Inflammatory macrophage (primary cell): ENCODE data around the gene IQSEC1.

Experiments
- DNase-seq, 2 donors: peaks; one replicate each; pipeline ENCODE4 v3.0.0-alpha.2; 2020 to 2022

IQSEC1 gene

DNA sequence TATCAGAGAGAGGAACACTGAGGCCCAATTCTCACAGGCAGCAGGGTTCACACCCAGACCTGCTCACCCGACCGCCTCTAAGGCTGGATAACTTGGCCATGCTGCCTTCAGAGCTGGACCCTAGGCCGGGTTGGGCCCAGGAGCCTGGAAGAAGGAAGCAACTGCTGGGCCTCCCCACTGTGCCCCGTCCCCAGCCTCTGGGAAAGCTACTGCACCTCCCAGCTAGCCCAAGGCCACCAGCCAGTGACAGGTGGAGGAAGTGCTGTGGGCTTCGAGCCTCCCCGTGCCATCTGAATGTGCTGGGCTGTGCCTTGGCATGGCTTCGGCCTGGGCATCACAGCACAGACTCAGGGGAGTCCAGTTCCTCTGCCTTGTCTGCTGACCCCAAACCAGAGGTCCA is 169.3 kb downstream of the IQSEC1 start:
- DNase-seq: no peak

DNA sequence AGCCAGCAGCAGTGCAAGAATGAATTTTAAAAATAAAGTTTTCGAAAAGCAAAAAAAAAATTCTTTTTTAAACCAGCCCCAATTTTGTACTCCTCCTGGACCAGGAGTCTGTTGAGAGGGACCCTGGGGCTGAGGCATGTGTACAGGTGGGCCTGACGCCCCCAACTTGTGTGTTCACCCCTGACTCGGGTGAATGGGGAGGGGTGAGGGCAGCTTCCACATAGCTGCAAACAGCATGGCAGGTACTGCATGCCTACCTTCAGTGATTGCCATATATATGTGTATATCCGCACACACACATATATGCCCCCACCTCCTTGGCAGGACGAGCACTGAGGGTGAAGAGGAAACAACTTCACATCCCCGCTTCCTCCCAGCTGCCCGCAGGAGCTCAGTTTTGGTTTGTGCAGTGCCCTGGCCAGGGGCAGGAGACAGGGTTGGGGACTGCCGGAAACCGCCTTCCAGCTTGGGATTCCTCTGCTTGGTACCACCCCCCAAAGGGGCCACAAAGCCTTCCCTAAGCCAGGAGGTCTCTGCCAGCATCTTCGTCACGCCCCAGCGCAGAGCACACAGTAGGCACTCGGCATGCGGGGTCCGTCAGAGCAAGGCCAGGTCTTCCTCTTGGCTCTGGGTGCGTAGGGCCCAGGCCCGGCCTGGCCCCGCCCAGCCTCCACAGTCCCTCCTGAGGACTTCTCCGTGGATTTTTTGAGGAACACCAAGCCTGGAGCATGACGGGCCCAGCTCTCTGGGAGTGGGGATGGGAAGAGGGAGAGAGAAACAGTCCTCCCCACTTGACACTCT is 170.0 kb downstream of the IQSEC1 start:
- DNase-seq: no peak

DNA sequence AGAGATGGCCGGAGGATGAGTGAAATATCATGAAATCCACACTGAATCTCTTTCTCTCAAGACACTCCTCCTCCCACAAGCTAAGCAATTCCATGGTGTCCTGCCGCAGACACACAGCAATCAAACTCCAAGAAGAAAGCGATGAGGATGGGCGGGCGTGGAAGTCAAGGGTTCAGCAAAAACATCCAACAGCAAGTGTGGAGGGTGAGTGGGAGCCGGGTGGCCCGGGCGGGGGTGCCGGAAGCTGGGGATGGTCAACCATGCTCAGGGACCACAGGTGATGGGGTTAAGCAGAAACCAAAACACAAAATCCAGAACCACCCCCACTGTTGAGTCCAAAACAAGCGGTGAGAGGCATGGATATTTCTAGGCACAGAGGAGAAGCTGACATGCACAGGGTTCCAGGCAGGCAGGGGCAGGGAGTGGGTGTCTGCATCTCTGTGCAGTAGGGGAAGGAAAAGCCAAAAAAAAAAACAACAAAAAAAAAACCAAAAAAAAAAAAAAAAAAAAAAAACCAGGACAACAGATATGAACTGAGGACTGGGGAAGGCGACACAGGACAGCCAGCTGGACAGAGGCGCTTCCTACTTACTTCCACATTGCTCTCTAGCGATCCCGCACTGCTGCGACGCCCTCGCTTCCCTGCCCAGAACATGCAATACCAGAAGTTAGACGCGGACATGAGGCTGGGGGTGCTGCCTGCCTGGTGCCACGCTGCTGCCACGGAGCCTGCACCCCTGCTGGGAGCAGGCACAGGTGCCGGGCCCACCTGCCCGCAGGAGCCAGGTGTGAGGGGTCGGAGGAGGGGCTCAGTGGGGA is 170.8 kb downstream of the IQSEC1 start:
- DNase-seq: peak; percentile 56 to 73

DNA sequence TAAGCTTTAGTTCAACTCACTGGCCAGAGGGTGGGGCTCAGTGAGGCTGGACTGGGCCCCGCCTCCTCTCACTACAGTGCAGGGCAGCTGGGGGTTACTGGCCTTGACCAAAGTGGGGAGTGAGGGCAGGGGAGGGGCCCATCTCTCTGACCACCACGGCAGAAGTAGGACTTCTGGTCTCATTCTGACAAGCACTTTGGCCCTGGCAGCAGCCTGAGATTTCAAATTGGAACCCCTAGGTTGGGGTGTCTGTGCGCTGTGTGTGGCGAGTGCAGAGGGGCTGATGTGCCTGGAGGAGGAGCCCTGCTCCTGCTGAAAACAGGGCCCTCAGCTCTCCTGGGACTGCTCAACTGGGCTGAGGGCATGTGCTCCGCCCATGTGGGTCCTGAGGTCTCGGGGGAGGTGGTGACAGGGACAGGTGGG is 171.6 kb downstream of the IQSEC1 start:
- DNase-seq: no peak

DNA sequence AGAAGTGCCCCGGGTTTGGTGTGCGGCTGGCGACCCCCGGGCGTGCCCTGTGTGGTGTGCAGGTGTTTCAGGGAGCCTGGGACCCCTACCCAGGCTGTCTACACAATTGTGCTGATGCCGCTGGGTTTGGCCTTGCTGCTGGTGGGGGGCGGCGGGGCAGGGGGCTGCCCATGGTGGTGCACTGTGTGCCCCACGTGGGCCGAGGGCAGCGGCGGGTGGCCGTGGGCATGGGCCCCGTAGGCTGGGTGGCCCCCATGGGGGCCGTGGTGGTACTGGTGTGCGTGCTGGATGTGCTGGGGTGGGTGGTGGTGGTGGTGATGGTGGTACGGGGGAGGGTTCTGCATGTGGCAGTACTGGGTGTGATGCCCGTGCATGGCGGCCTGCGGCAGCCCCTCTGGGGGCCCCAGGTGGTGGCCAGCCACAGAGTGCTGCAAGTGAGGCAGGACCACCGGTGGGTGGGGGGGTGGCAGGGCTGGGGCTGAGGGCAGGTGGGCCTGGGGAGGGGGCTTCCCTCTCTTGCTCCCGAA is 172.3 kb downstream of the IQSEC1 start:
- DNase-seq: no peak

DNA sequence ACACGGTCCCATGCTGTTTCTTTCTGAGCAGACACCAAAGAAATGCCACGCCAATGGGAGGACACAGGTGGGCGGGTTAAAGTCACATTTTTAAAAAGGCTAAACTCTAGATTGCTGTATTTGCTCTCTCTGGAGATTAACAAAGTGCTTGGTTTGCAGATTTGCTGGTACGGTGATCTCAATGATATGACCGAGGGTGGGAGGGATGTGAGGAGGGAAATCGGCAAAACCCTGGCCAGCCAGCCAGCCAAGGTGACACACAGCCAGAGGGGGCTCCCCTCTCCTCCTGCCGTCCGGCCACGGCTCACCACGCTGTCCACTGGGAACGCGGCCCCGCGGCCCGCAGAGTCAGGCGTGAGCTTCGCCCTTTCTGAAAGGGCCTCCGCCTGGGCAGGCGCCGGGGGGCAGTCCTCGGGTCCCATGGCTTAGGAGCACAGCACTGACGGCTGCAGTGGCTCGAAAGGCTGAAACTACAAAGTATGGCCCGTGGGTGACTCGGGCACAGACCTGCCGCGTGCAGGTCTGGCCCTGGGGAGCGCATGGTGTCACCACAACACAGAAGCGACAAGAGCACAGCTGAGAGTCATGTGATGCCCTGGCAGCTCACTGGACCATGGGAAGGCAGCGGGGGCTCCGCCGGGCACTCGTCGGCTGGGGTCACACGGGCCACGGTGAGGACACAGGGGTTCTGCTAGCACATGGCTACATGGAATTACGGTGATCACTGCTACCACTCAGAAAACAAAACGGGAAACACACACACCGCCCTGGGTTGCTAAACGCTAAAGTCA is 174.1 kb downstream of the IQSEC1 start:
- DNase-seq: no peak

DNA sequence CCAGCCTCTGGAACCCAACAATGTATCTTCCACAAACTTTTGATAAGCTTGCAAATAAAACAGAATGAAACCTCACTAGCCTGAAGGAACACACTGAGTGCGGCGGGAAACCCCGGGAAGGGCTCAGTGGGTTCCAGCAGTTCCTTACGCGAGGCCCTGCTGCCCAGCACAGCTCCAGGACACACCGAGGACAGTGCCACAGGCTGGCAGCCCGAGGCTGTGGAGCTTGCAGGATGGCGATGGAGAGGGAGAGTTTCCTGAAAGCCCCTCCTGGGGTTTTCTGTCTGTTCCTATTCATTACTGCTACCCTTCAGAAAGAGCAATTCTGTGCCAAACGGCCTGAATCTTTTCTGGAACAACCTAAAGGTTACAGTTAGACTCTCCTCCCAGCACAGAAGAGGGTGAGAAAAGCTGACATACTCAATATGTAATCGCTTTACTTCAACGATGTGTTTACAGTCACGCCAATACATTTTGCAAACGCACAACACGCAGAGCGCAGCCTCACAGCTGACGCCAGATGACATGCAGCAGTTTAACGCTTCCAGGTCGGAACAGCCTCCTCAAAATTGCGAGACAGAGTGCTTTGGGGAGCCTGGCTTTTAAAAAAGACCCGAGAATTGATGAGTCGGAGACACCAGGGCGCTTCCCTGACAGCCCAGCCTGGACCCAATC is 174.8 kb downstream of the IQSEC1 start:
- no peak for DNase-seq

DNA sequence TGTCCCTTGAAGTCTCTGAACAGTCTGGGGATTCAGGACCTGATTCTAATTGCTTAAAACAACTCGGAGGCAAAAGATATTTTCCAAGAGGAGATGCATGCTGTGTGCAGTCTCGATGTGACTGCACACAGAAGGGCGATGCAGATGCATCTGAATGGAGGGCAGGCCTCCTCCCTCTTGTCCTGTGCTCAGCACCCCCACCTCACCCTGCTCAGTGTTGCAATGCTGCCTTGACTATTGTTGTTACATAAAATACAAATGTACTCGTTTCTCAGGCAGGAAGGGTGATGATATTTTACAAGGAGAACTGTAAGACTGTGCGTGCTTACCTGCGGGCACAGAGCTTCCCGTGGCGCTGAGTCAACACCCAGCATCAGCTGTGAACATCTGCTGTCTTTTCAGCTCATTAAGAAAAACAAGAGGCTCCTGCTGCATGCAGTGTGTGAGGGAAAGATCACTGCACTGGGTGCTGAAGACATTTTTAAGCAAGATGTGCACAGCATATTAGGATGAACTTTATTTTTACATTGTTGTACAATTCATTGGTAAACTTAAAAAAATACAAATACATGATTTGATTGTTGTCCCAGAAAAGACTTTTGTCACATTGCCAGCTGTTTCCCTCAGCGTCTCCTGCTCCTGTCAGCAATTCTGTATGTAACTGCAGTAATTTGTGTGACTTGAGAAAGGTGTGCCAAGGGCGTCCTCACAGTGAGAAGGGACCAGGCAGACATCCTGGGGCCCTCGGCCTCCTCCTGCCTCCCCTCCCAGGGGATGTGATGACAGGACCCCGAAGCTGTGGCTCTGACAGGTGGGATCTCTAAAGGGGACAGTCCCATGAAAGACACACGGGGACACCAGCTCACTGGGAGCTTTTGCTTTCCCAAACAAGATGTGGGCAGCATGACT is 175.6 kb downstream of the IQSEC1 start:
- DNase-seq: no peak

DNA sequence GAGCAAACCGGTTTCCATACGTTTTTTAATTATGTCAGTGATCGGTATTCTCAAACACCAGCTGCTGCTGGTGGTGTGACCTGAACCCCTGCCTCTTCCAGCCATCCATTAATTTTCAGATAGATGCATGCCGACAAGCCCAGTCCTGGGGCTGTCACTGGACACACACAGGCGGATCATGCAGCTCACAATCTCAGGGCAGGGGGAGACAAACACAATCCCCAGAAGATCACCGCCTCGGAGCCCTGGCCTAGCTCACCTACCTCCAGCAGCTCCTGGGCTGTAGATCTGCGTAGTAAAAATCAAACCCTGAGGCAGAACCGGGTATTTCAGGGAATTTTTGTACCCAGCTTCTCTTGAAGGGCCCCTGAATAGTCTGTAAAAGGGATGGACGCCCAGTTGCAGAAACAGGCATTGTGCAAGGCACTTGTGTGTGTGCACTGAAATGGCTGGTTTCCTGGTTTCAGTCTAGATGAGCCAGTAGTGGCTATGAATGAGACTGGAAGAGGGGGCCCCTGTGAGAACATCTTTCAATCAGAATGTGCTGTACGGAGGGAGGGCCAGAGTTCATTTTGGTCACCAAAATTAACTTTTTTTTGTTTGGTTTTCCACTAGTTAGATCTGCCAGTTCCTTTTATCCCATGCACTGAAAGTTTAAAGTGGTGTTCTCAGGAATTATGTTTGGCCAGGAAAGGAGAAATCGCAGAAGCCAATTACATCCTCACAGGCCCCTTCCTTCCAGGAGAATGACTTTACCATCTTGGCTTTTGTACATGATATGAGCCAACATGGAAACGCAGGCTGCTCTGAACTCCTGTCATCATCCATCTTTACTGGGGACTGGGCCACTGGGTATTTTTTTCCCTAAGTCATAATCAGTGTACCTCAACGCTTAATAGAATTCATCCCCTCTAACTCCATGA is 176.9 kb downstream of the IQSEC1 start:
- peak; percentile 32 to 56 for DNase-seq

DNA sequence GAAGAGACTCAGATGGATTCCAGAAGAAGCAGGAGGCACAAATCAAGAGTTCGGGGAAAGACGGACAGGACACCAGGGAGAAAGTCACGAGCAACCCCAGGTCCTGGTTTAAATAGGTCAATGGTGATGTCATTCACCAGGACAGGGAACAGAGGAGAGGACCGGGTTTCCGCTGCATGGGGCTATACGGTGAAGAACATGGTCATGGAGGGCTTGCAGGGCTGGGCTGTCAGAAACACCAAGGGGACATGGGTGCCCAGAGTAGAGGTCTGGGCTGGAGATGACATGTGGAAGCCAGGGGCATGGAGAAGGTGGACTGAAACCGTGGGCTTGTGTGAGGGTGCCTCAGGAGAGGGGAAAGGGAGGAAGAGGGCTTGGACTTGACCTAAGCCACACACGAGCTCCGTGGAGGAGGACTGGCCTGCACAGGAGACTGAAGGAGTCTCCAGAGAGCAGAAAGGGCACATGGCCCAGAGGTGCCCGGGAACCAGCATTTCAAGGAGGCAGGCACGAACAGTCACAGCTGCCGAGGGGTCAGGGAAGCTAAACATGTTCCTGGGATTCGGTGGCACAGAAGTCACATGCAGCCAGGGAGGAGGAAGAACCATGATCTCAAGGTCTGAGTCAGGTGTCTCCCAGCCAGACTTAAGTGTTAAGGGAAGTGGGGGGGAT is 177.7 kb downstream of the IQSEC1 start:
- DNase-seq: peak; percentile 48 to 66

DNA sequence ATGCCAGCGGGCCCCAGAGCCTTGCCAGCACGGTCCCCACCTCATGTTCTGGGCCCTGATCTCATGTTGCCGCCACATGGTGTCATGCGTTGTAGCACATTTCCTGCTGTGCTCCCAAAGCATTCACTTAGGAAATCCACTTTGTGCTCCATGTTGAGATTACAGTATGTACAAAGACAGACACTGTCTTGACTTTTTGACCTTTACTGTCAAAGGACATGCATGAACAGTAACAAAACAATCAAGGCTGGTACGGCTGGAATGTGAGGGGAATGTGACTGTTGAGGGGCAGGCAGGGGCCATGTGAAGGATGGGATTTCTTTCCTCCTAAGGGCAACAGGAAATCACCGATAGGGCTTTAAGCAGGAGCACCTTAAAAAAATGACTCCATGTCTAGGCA is 178.6 kb downstream of the IQSEC1 start:
- DNase-seq: no peak

DNA sequence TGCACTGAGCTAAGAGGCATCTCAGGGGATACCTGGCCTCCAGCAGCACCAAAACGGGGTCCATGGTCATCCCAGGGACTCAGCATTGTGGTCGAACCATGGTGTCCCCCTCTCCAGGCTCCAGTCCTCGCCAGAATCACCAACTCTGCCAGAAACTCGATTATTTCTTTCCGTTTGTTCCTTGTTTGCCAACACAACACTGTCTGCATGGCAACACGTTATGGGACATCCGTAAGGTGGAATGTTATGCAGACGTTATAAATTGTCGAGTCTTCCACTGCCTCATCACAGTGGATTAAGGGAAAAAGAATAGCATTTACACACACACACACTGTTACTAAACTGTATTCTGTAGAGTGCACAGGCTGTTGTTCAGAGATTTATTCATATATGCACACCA is 179.4 kb downstream of the IQSEC1 start:
- DNase-seq: no peak

DNA sequence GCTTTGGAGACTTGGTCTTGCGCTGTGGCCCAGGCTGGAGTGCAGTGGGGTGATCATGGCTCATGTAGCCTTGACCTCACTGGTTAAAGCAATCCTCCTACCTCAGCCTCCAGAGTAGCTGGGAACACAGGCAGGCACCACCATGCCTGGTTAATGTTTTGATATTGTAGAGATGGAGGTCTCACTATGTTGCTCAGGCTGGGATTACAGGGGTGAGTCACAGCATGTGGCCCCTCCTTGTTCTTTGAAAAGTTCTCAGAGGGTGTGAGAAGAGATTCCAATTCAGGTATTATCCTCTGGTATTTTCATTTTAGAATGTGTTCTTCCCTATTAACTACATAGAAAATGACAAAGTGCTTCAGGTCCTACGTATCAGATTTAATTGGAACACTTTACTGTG is 180.0 kb downstream of the IQSEC1 start:
- DNase-seq: no peak

DNA sequence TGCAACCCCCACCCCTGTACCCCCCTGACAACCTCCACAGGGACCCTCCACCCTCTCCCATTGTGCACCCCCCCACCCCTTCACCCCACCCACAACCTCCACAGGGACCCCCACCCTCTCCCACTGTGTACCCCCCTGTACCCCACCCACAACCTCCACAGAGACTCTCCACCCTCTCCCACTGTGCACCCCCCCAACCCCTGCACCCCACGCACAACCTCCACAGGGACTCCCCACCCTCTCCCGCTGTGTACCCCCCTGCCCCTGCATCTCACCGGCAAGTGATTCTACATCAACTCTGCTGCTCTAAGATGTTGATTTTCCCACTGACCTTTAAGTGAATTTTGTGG is 180.4 kb downstream of the IQSEC1 start:
- DNase-seq: no peak

DNA sequence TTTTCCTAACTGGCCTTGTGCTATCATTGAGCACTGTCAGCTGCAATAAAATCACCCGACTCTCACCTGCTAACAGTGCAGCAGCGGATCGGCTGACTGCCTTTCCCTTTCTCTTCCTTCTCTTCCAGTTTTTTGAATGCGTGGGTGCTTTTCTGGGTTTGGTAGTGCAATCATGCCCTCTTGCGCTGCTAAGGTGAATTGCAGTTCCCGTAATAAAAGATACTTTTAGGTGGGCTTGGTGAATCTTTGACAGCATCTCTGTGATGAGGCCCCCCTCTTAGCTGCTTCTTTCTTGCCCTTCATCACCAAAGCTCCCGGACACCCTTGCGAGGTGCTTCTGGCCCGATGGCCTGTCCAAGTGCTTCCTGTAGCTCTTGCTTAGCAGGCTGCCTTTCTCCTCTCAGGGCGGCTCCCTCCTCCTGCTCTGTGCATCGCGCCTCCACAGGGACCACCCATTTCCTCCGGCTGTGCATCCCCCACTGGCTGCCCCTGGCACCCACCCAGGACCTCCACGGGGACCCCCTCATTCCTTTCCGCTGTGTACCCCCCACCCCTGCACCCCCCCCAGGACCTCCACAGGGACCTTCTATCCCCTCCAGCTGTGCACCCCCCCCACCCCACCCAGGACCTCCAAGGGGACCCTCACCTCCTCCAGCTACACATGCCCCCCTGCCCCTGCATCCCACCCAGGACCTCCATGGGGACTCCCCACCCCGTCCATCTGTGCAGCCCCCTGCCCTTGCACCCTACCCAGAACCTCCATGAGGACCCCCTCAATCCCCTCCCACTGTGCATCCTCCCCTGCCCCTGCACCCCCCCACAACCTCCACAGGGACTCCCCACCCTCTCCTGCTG is 181.0 kb downstream of the IQSEC1 start:
- DNase-seq: peak; percentile 86 to 90

DNA sequence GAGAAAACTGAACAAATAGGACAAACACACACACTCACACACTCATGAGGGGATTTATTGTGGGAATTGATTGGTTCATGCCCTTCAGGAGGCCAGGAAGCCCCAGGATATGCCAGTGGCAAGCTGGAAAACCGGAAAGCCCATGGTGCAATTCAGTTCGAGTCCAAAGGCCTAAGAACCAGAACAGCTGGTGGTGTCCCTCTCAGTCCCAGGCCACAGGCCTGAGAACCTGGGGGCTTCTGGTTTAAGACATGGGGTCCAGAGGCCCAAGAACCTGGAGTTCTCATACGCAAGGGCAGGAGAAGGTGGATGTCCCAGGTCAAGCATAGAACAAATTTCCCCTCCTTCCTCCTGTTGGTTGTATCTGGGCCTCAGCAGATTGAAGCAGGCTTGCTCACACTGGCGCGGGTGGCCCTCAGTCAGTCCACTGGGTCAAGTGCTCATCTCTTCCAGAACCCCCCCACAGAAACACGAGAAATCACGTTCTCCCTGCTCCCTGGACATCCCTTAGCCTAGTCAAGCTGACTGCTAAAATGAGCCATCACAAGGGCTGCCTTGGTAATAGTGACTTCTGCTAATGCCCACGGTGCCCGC is 181.7 kb downstream of the IQSEC1 start:
- DNase-seq: no peak

DNA sequence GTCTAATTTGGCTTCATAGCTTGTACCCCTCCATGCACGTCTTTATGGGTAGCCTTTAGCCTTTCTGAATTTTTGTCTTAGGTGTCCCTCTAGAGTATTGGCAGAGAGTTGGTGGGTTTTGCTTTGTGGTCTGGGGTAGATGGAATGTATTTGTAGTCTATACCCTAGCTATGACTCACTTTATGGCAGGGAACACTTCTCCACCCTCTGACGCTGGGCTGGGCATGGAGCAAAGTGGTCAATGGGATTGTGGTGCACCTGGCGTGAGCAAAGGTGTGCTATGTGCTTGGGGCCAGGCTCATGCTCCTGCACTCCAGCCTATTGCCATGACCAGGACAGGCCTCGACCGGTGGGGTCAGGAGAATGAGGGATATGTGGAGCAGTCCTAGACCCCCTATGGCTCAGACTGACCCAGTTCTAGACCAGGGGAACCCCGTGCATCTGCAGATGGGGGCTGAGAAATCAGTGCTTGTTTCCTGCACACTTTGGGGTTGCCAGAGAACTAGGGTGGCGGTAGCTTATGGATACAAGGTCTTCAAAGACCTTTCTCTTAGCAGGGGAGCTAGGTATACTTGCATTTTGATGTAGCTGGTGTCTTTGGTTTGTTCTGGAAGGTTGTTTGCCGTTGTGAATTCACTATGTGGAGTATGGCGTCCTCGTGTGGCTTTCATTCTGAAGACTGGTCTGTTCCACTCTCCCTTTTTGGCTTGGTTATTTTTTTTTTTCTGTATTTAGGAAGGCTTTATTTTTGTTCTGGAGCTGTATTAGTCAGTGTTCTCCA is 182.4 kb downstream of the IQSEC1 start:
- DNase-seq: no peak
